Ovary (tissue), 9 donors: ENCODE measurements around the gene DPP3. TPM values are rescaled to one million over a fixed set of nuclear protein-coding genes. Genes with fewer than 3 reads are reported as not detected.
A peak's percentile ranks its signal among the peaks of the same experiment; 100 is the strongest.

Source experiments
- DNase-seq, 5 donors: peaks; one replicate each; pipeline ENCODE4 v3.0.0-alpha.2; 2019 to 2020
- H3K27ac ChIP-seq, 2 donors: fragments of 200-600 bp; one replicate each; pipeline versions ENCODE4 v1.5.1 to v1.8.0; 2019 to 2022
- H3K27me3 ChIP-seq: fragments of 200-600 bp; one replicate; pipeline ENCODE4 v1.8.0; 2022
- H3K36me3 ChIP-seq: fragments of 200-600 bp; sonication (generic); one replicate; pipeline ENCODE4 v1.5.1; 2019
- H3K4me1 ChIP-seq: one replicate; pipeline ENCODE4 v1.8.1; 2013; ENCODE audit warnings: mild to moderate bottlenecking, moderate library complexity; ENCODE audit not compliant: insufficient read depth
- H3K4me3 ChIP-seq: fragments of 200-600 bp; sonication (generic); one replicate; pipeline ENCODE4 v1.5.1; 2017
- H3K9me3 ChIP-seq, 2 donors: fragments of 200-600 bp in 1 of 2; sonication (generic) in 1 of 2; one replicate each; pipeline versions ENCODE4 v1.5.1 to v1.8.1; 2013 to 2019; ENCODE audit warnings: mild to moderate bottlenecking in 1 of 2, moderate library complexity in 1 of 2
- CTCF ChIP-seq, 3 donors: fragments of 450-650 bp in 2 of 3; fragments of 200-600 bp in 1 of 3; IDR thresholded peaks; one replicate each; pipeline versions ENCODE4 v1.5.1 to v1.8.0; 2016 to 2022; ENCODE audit warnings: antibody characterized with exemption in 3 of 3, mild to moderate bottlenecking in 1 of 3
- EP300 ChIP-seq: sonication (generic); formaldehyde crosslinking; IDR thresholded peaks from one replicate; pipeline ENCODE4 v1.6.1; 2017; ENCODE audit warnings: antibody characterized with exemption
- POLR2A ChIP-seq: fragments of 450-650 bp; IDR thresholded peaks from one replicate; pipeline ENCODE4 v1.6.1; 2017; ENCODE audit warnings: antibody characterized with exemption, mild to moderate bottlenecking, moderate library complexity
- WGBS, 3 donors: extraction: QIAGEN DNeasy Blood & Tissue Kit in 1 of 3; methylation state at CpG; one replicate each; pipeline versions ENCODE4 v1.1.5 to v1.1.7; 2013 to 2017; 5-methylcytosine and 5-hydroxymethylcytosine counted together
- intact Hi-C, 4 donors: fragments of 100-400 bp; cut with DNase I; formaldehyde crosslinking; loops; one replicate each; pipeline versions ENCODE4 v1.11.0 to v1.15.1; 2022 to 2023
- polyA plus RNA-seq, 2 donors: library from polyadenylated mRNA; stranded (reverse); fragments of 200-250 nt in 1 of 2; fragments of 350-450 nt in 1 of 2; fragmentation: Illumina TruSeq in 1 of 2; extraction: RNeasy Lipid Tissue Mini Kit (QIAGEN cat#74804) in 1 of 2; gene quantifications; one replicate each; pipeline ENCODE4 v1.2.3, GENCODE V29; 2013 to 2014
- total RNA-seq, 7 donors: library from RNA; depleted of rRNA in 2 of 7; stranded (reverse); fragments of >200 nt in 2 of 7; fragmentation: NEBNext Ultra II Directional in 3 of 7; extraction: Animal tissue kit (Norgen Biotek cat#: 25700) in 3 of 7; gene quantifications; one replicate each; pipeline versions ENCODE4 v1.1.0 to v1.2.4, GENCODE V29; 2016 to 2023
- donor health status: DM: no; HTN: no; CAD: no; lungs with moderate emphysema.
- donor health status: DM: no; HTN: no; CAD: no.
- donor health status: Bipolar disorder and iron deficiency.
- donor health status: DM: yes; HTN: yes; CAD: no.
- donor health status: DM: no; HTN: no; CAD: no.
- donor health status: DM: yes; HTN: yes; CAD: no.

DPP3 gene
- total and polyA plus RNA-seq, 9 donors, result 6.5 to 19.3 (median 11.5) TPM

- intact Hi-C loops, result no loop called here
- peaks cover 2% of the 10 kb centered on the region for H3K4me1 ChIP-seq
Observed at GRCh38 chr11:66545701-66546367, 65.6 kb downstream of the DPP3 start, which contains the start of gene ZDHHC24. Gene ZDHHC24, minus strand, starts transcription at chr11:66546048. Its CDS starts 45 bp downstream, at chr11:66546003.

GRCh38 chr11:66546368-66546965 lies 66.2 kb downstream of the DPP3 start, which contains the start of gene ACTN3:
Gene ACTN3, plus strand, starts transcription at chr11:66546903. Its CDS starts 35 bp downstream, at chr11:66546938.
- peaks cover 2% of the 10 kb centered on the region for H3K4me1 ChIP-seq
- no peak for TF ChIP-seq CTCF (IDR thresholded peaks at IDR 0.05)
- TF ChIP-seq EP300, result no peak
- TF ChIP-seq POLR2A, result no peak
- peak within 1 kb of the TSS; percentile 86 for H3K4me3 ChIP-seq
- no peak within 1 kb of the TSS for H3K27ac ChIP-seq
- intact Hi-C loops, result no loop called here
- DNase-seq, result peak; percentile 42 to 71 (median 50)
- 0 to 3% (median 1%) methylated on average over 33 to 37 of the region's 37 CpGs for WGBS, 3 donors
- no peaks in the 10 kb centered on the region for H3K27me3 ChIP-seq
- no peaks in the 10 kb centered on the region for H3K36me3 ChIP-seq
- H3K9me3 ChIP-seq, result no peaks in the 10 kb centered on the region

More at GRCh38 chr11:66545701-66546367, 65.6 kb downstream of the DPP3 start, which contains the start of gene ZDHHC24:
- Histone ChIP-seq H3K4me3 (peak within 1 kb of the TSS; percentile 86), H3K27me3 (no peaks in the 10 kb centered on the region), H3K9me3 (no peaks in the 10 kb centered on the region), H3K27ac (no peak within 1 kb of the TSS), H3K36me3 (no peaks in the 10 kb centered on the region)
- peak; percentile 96 to 99 (median 97) for DNase-seq
- TF ChIP-seq CTCF (IDR thresholded peaks at IDR 0.05) (no peak), POLR2A (no peak), EP300 (no peak)
- 0 to 1% (median 0%) methylated on average over 41 to 71 of the region's 71 CpGs for WGBS, 3 donors

DNA sequence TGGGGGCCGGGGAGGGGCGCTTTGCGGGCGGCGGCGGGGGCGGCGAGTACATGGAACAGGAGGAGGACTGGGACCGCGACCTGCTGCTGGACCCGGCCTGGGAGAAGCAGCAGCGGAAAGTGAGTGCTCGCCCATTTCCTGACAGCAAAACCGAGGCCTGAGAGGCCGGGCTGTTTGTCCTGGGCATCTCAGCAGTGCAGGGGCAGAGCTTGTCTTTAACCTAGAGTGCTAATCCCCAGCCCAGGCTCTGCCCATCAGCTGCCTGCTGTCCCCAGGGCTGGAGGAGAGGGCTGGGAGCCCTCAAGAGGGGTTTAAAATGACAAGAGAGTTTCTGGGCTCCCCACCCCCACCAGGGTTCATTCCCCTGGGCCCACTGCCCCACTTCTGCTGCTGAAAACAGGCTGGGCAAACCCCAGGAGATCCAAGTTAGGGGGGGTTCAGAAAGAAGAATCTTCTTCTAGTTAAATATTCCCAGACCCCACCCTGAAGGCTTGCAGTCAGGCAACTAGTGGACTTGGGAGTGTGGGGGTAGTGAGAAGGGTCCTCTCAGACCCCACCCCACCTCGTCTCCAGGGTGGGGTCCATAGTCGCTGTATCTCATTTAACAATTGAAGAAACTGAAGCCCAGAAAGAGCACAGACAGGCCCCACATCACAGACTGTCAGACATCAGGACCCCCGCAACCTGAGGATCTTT lies 66.9 kb downstream of the DPP3 start:
- Histone ChIP-seq H3K27me3 (no peaks in the 10 kb centered on the region), H3K27ac (no peak overlapping the region), H3K4me1 (peaks cover 2% of the 10 kb centered on the region), H3K4me3 (no peak overlapping the region), H3K9me3 (no peaks in the 10 kb centered on the region), H3K36me3 (no peaks in the 10 kb centered on the region)
- 19 to 38% (median 23%) methylated on average over 17 to 18 of the region's 18 CpGs for WGBS, 3 donors
- no peak for TF ChIP-seq EP300
- TF ChIP-seq CTCF (IDR thresholded peaks at IDR 0.05), result no peak
- no peak for TF ChIP-seq POLR2A
- no peak for DNase-seq
- intact Hi-C loops, result no loop called here

DNA sequence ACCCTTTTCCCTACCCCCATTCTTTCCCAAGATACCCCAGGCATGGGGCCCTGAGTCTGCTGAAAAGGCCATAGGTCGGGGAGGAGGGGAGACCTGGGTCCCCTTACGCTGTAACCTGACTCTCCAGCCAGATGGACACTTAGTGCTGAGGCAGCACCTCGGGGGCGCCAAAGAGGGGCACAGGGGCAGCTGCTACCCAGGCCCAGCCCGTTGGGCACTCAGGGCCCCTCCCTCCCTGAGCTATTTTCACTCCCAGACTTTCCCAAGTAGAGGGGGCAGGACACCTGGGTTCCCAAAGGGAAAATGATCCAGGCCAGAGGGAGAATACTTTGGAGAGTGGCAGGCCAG lies 67.4 kb downstream of the DPP3 start:
- DNase-seq, result no peak
- Histone ChIP-seq H3K9me3 (no peaks in the 10 kb centered on the region), H3K4me3 (no peak overlapping the region), H3K27ac (no peak overlapping the region), H3K36me3 (no peaks in the 10 kb centered on the region), H3K27me3 (no peaks in the 10 kb centered on the region), H3K4me1 (peaks cover 2% of the 10 kb centered on the region)
- intact Hi-C loops, result no loop called here
- TF ChIP-seq POLR2A (no peak), CTCF (IDR thresholded peaks at IDR 0.05) (no peak), EP300 (no peak)
- 31 to 48% (median 42%) methylated on average over 5 of the region's 5 CpGs for WGBS, 3 donors
